Lower leg skin (tissue), 3 donors: Measurements from ENCODE around the gene ZFHX3.

Experiments used
- CTCF ChIP-seq, 3 donors: fragments of 450-650 bp; IDR thresholded peaks; one replicate each; pipeline ENCODE4 v1.5.1; 2016; ENCODE audit warnings: antibody characterized with exemption in 3 of 3, mild to moderate bottlenecking in 3 of 3, moderate library complexity in 2 of 3
- POLR2A ChIP-seq, 2 donors: fragments of 450-650 bp; IDR thresholded peaks; one replicate each; pipeline ENCODE4 v1.6.1; 2016 to 2017; ENCODE audit warnings: antibody characterized with exemption in 2 of 2, mild to moderate bottlenecking in 1 of 2, moderate library complexity in 1 of 2

GRCh38 chr16:72987480-72987901, 60.4 kb downstream of the ZFHX3 start:
- TF ChIP-seq CTCF (IDR thresholded peaks at IDR 0.05) (no peak), POLR2A (IDR thresholded peaks at IDR 0.05) (no peak)
